GM18909 (cell line): ENCODE results near the gene FOXN3.
"Not testable (repeated sequence)": the region's sequence is repeated elsewhere in the genome, so short reads cannot be mapped to it uniquely, and the experiment has no call there.

Experiments
- ATAC-seq: cut with Tn5 transposase; IDR thresholded peaks from one replicate; pipeline ENCODE4 v1.9.1; 2021; ENCODE audit warnings: mild to moderate bottlenecking; ENCODE audit not compliant: unreplicated experiment, poor library complexity

Gene FOXN3

GRCh38 chr14:89259951-89260609, 157.0 kb downstream of the FOXN3 start:
- ATAC-seq = no peak

- peak; percentile 47 for ATAC-seq
Observed at GRCh38 chr14:89258728-89259273, 158.2 kb downstream of the FOXN3 start.

DNA sequence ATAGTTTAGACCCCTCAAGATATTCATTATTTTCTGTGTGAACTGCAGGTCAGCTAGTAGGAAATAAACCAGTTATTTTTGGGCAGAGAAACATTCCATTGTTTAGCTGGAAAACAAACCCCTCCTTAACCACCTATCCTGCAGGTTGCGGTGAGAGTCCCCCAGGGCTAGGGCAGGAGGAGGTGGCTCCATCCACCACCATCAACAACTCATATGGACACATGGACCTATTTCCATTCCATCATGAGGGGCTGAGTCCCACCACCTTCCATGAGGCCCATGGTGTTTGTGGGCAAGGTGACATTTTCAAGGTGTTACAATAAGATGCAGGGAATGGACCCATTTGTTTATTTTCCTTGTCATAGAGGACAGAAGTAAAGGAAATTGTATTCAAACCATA, 160.1 kb downstream of the FOXN3 start:
- ATAC-seq = no peak

DNA sequence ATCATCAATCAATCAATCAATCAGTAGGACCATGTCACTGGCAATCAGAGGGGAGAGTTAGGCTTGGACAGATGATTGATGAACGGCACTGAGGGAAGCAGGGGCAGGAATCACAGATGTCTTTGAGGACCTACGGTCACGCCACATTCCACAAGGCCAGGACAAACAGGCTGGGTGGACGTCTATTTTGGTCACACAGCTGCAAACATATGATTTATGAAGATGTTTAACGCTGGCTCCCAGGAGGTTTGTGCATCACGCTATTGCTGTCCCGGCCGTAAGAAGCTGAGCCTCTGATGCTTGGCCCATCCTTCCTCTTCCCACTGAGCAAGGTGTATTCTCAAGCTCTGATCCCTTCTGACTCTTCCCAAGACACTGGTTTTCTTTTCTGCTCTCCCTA, 160.8 kb downstream of the FOXN3 start:
- ATAC-seq = no peak

GRCh38 chr14:89255852-89256251, 161.2 kb downstream of the FOXN3 start:
- no peak for ATAC-seq

DNA sequence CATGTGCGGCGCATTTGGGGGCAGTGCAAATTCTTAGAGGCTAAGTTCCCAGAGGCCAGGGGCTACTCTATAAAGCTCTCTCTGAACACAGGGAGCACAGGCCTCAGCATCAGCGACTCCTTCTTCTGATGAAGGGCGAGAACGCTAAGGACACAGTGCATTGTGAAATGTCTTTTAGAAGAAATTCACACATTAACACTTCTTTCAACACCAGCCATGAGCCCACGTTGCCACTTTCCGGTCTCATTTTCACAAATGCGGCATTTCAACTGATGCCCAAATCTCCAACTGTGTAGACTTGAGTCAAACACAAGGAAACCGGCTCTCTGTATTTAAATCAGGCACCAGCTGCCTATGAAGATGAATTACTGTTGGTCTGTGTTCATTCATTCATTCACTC, 162.0 kb downstream of the FOXN3 start:
- no peak for ATAC-seq

DNA sequence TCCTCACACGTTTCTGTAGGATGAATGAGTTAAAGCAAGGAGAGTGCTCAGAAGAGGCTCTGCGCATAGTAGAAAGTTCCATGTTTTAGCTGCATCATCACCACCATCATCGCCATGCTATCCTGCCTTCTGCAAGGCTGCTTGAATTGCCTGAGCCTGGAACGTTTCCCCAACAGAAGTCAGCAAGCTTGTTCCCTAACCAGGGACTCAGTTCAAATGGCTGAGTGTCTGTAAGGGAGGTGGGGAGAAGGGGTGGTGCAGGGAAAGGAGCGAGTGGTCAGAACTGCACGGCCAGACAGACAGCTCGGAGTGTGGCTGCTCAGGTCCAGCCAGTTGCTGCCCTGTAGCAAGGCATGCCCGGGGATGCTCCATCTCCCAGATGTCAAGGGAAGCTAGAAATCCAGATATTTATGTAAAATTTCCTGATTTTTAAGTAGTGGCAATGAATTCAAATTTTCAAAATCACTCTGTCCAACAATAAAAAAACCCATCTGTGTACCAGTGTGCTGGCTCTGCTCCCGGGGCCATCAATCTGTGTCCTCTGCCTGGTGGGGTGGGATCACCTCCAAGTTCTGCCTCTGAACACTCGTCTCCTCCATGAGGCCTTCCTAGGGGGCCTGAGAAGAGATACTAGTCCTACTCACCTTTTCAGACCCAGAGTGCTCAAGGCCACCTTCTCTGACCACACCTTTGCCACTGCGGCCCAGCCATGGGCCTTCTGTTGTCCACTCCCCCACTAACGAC, 162.7 kb downstream of the FOXN3 start:
- ATAC-seq = no peak

GRCh38 chr14:89252887-89253532, 164.0 kb downstream of the FOXN3 start:
- ATAC-seq = no peak

GRCh38 chr14:89251061-89251460, 166.0 kb downstream of the FOXN3 start:
- no peak for ATAC-seq

DNA sequence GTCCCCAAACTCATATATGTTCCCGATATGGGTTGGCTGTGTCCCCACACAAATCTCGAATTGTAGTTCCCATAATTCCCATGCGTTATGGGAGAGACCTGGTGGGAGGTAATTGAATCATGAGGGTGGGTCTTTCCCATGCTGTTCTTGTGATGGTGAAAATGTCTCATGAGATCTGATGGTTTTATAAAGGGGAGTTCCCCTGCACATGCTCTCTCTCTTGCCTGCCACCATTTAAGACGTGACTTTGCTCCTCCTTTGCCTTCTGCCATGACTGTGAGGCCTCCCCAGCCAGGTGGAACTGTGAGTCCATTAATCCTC, 166.4 kb downstream of the FOXN3 start:
- not testable (repeated sequence) for ATAC-seq

DNA sequence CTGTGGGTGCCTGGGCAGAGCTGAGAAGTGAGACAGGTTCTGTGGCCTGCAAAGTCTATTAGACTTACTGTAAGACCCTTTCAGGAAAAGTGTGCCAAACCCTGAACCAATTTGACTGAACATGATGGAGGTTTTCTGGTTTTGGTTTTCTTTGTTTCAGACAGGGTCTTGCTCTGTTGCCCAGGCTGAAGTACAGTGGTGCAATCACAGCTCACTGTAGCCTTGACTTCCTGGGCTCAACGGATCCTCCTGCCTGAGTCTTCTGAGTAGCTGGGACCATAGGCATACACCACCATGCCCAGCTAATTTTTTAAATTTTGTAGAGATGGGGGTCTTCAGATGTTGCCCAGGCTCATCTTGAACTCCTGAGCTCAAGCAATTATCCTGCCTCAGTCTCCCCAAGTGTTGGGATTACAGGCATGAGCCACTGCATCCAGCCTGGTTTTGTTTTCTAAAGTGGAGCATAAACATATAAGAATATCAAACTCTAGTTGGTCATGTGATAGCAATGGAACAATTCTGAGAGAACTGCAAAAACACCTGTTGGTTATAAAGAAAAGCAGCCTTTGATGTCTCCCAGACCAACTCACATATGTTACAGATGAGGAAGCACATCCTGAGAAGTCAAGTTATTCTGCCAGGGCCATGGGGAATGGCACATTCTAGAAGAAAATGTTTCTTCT, 166.9 kb downstream of the FOXN3 start:
- no peak for ATAC-seq

- ATAC-seq = no peak
Observed at GRCh38 chr14:89249065-89249695, 167.9 kb downstream of the FOXN3 start.

GRCh38 chr14:89248411-89249064, 168.5 kb downstream of the FOXN3 start:
- ATAC-seq = no peak

DNA sequence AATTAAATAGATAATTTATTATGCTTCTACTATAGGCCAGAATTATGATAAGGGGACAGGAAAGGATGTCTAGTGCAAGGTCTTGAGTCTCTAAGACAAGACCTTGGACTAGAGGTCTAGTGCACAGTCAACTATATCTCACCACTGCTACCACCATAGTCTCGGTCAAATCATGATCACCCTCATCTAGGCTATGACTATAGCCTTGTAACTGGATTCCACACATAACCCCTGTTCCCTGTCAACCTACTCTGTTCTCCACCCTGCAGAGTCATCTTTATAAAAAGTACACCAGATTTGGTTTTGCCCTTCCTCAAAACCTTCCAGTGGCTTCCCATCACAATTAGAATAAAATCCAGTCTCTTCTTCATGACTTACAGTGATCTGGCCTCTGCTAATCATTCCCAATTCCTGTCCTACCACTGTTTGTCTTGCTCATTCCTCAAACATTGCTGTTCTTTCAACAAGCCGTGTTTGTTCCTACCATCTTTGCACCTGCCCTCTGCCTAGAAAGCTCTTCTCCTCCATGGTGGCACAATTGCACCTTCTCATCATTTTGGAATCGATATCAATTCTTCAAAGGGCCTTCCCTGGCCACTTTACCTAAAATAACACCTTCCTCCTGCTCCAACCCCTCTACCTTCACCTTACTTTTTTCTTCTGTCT, 169.4 kb downstream of the FOXN3 start:
- no peak for ATAC-seq

DNA sequence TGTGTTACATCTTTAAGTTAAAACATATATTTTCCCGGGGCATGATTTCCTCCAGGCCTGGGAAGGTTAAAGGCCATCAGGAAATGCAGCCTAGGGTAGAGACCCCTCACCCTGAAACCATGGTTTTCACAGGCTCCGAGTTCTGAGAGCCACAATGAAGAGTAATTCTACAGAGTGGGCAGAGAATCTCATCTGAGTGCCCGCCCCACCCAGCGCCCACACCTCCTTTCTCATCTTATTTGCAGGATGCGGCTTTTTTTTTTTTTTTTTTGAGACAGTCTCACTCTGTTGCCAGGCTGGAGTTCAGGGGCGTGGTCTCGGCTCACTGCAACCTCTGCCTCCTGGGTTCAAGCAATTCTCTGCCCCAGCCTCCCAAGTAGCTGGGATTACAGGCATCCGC, 170.7 kb downstream of the FOXN3 start:
- ATAC-seq = no peak

- ATAC-seq = no peak
Observed at GRCh38 chr14:89245802-89246201, 171.2 kb downstream of the FOXN3 start.

- no peak for ATAC-seq
Observed at GRCh38 chr14:89244720-89245119, 172.3 kb downstream of the FOXN3 start.

DNA sequence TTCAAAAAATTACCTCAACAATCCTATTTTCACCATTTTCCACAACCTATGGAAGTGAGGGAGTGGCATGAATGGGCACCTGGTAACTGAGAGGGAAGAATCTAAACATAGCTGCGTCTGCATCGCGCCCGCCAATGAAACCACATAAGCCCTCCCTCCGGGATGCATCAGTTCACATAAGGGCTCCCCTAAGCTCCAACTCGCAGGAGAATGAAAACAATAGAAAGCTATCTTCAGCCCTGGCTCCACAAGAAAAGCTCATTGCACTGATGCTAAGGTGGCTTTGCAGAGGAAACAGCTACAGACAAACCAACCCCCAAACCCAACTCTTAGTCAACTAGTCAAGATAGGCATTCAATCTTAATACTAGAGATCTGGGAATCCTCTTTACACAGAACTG, 173.3 kb downstream of the FOXN3 start:
- ATAC-seq = no peak

DNA sequence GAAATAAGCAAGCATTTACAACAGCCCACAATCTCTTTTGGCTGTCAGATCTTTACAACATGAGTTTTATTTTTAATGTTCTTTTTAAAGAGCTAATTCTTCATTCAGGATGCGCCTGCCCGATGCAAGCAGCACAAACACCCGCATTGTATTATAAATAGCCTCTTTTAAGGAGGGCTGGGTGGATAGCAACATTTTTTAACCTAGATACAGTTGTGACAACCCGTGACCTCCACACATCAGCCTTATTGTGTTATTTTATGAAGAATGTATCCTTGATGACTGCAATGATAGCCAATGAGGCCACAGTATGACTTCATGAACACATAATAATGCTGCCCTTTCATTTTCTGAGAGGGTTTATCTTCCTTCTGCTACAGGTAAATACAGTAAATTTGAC, 173.7 kb downstream of the FOXN3 start:
- ATAC-seq = no peak
